ENCODE measurements around the gene DLGAP3.

DNA sequence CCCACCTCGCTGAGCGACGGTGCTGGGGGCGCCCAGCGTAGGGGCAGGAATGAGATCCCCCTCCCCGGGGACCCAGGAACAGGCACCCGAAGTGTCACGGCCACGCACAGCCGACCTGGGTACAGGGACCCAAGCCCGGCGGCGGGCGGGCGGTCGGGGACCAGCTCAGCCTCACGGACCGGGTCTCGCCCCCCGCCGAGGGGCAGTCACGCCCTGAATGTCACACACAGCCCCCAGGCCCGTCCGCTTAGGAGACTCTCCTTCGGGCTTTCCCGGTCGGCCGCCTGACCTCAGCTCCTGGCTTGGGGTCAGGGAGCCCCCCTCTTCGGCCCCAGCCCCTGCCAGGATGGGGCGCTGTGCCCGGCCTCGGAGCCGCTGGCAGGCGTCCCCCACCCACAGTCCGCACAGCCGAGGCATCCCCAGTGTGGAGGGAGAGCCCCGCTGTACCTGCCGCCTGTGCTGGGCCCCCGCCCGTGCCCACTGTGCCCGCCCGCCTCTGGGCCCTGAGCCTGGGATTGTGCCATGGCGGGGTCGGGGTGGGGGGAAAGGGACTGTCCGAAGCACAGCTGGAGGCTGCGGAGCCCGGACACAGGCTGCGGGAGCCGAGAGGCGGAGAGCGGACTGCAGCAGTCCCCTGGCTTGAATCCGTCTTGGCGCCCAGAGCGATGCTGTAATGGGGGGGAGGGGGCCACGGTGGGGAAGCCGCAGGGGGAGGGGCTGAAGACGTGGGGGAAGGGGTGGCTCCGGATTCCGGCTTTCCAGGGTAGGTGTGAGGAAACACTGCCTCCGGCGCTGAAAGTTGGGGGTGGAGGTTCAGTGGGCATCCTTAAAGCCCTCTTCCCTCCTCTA lies 627 bp upstream of the DLGAP3 start:
- TF ChIP-seq, protein P1, sequence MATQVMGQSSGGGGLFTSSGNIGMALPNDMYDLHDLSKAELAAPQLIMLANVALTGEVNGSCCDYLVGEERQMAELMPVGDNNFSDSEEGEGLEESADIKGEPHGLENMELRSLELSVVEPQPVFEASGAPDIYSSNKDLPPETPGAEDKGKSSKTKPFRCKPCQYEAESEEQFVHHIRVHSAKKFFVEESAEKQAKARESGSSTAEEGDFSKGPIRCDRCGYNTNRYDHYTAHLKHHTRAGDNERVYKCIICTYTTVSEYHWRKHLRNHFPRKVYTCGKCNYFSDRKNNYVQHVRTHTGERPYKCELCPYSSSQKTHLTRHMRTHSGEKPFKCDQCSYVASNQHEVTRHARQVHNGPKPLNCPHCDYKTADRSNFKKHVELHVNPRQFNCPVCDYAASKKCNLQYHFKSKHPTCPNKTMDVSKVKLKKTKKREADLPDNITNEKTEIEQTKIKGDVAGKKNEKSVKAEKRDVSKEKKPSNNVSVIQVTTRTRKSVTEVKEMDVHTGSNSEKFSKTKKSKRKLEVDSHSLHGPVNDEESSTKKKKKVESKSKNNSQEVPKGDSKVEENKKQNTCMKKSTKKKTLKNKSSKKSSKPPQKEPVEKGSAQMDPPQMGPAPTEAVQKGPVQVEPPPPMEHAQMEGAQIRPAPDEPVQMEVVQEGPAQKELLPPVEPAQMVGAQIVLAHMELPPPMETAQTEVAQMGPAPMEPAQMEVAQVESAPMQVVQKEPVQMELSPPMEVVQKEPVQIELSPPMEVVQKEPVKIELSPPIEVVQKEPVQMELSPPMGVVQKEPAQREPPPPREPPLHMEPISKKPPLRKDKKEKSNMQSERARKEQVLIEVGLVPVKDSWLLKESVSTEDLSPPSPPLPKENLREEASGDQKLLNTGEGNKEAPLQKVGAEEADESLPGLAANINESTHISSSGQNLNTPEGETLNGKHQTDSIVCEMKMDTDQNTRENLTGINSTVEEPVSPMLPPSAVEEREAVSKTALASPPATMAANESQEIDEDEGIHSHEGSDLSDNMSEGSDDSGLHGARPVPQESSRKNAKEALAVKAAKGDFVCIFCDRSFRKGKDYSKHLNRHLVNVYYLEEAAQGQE (IDR thresholded peaks at IDR 0.05; ENCODE audit: insufficient read depth in 1 of 2, low read depth in 2 of 2, low read length in 2 of 2) = no peak
- no peak for TF ChIP-seq SIN3A (IDR thresholded peaks at IDR 0.05; ENCODE audit: borderline replicate concordance, insufficient read depth, low read length)
- TF ChIP-seq POLR2AphosphoS5 (IDR thresholded peaks at IDR 0.05; ENCODE audit: low read depth, low read length) = no peak
